Urinary bladder (tissue), 4 donors: ENCODE results near the gene L1CAM. TPM values are rescaled to one million over a fixed set of nuclear protein-coding genes. Genes with fewer than 3 reads are reported as not detected.

Experiments
- DNase-seq: peaks from one replicate; pipeline ENCODE4 v3.0.0-alpha.2; 2015; ENCODE audit errors: extremely low spot score
- H3K27ac ChIP-seq: one replicate; pipeline ENCODE4 v1.5.1; 2013; ENCODE audit warnings: low read depth, mild to moderate bottlenecking, moderate library complexity
- H3K36me3 ChIP-seq: one replicate; pipeline ENCODE4 v1.6.1; 2013; ENCODE audit warnings: mild to moderate bottlenecking, moderate library complexity; ENCODE audit not compliant: insufficient read depth
- H3K4me1 ChIP-seq: one replicate; pipeline ENCODE4 v1.6.1; 2013; ENCODE audit warnings: mild to moderate bottlenecking, moderate library complexity; ENCODE audit not compliant: insufficient read depth
- H3K4me3 ChIP-seq: one replicate; pipeline ENCODE4 v1.5.1; 2013; ENCODE audit warnings: low read depth, low read length
- WGBS: extraction: QIAGEN DNeasy Blood & Tissue Kit; methylation state at CpG from one replicate; pipeline ENCODE4 v1.1.7; 2013; 5-methylcytosine and 5-hydroxymethylcytosine counted together
- polyA plus RNA-seq: library from polyadenylated mRNA; stranded (reverse); fragments of 200-250 nt; gene quantifications from one replicate; pipeline ENCODE4 v1.2.3, GENCODE V29; 2013
- total RNA-seq: library from RNA; depleted of rRNA; stranded (reverse); fragments of >200 nt; gene quantifications from one replicate; pipeline ENCODE4 v1.2.3, GENCODE V29; 2014
- donor health status: healthy with polysubstance abuse.
- donor health status: healthy.

L1CAM gene
- total and polyA plus RNA-seq, 2 donors, result 5.6 to 12.7 TPM

- no peaks in the 10 kb centered on the region for H3K4me1 ChIP-seq
- no peak for DNase-seq
- H3K4me3 ChIP-seq, result no peak overlapping the region
- H3K36me3 ChIP-seq, result no peaks in the 10 kb centered on the region
- no peak overlapping the region for H3K27ac ChIP-seq
- WGBS, result 88% methylated on average over 17 of the region's 17 CpGs
Measured at GRCh38 chrX:153913701-153914100, 27.7 kb upstream of the L1CAM start.

GRCh38 chrX:153913211-153913610 lies 27.2 kb upstream of the L1CAM start:
- H3K4me1 ChIP-seq, result no peaks in the 10 kb centered on the region
- H3K4me3 ChIP-seq, result no peak overlapping the region
- no peak overlapping the region for H3K27ac ChIP-seq
- H3K36me3 ChIP-seq, result no peaks in the 10 kb centered on the region
- 57% methylated on average over 17 of the region's 17 CpGs for WGBS
- no peak for DNase-seq

GRCh38 chrX:153911798-153912197 lies 25.8 kb upstream of the L1CAM start:
- Histone ChIP-seq H3K4me3 (no peak overlapping the region), H3K4me1 (no peaks in the 10 kb centered on the region), H3K27ac (no peak overlapping the region), H3K36me3 (no peaks in the 10 kb centered on the region)
- no peak for DNase-seq
- WGBS, result 86% methylated on average over 6 of the region's 6 CpGs

- no peaks in the 10 kb centered on the region for H3K36me3 ChIP-seq
- DNase-seq, result no peak
- no peaks in the 10 kb centered on the region for H3K4me1 ChIP-seq
- H3K4me3 ChIP-seq, result no peak overlapping the region
- no peak overlapping the region for H3K27ac ChIP-seq
- WGBS, result 97% methylated on average over 22 of the region's 22 CpGs
Measured at GRCh38 chrX:153910446-153910845, 24.5 kb upstream of the L1CAM start.

- Histone ChIP-seq H3K4me1 (no peaks in the 10 kb centered on the region), H3K27ac (no peak overlapping the region), H3K4me3 (no peak overlapping the region), H3K36me3 (no peaks in the 10 kb centered on the region)
- DNase-seq, result no peak
- 94% methylated on average over 25 of the region's 25 CpGs for WGBS
Measured at GRCh38 chrX:153909980-153910360, 24.0 kb upstream of the L1CAM start.

GRCh38 chrX:153909024-153909979 lies 23.3 kb upstream of the L1CAM start:
- WGBS, result 70% methylated on average over 37 of the region's 37 CpGs
- Histone ChIP-seq H3K4me1 (no peaks in the 10 kb centered on the region), H3K27ac (no peak overlapping the region), H3K36me3 (no peaks in the 10 kb centered on the region), H3K4me3 (no peak overlapping the region)
- no peak for DNase-seq

- DNase-seq, result no peak
- H3K4me3 ChIP-seq, result no peak overlapping the region
- H3K27ac ChIP-seq, result no peak overlapping the region
- H3K36me3 ChIP-seq, result no peaks in the 10 kb centered on the region
- 93% methylated on average over 23 of the region's 23 CpGs for WGBS
- no peaks in the 10 kb centered on the region for H3K4me1 ChIP-seq
Measured at GRCh38 chrX:153908219-153908860, 22.4 kb upstream of the L1CAM start.

- no peak for DNase-seq
- Histone ChIP-seq H3K4me1 (no peaks in the 10 kb centered on the region), H3K4me3 (no peak overlapping the region), H3K27ac (no peak overlapping the region), H3K36me3 (no peaks in the 10 kb centered on the region)
- WGBS, result 77% methylated on average over 12 of the region's 12 CpGs
Measured at GRCh38 chrX:153907456-153907855, 21.5 kb upstream of the L1CAM start.

GRCh38 chrX:153906126-153906917 lies 20.3 kb upstream of the L1CAM start:
- H3K4me3 ChIP-seq, result no peak overlapping the region
- H3K36me3 ChIP-seq, result no peaks in the 10 kb centered on the region
- no peak for DNase-seq
- WGBS, result 86% methylated on average over 27 of the region's 27 CpGs
- H3K27ac ChIP-seq, result no peak overlapping the region
- H3K4me1 ChIP-seq, result no peaks in the 10 kb centered on the region

- WGBS, result 92% methylated on average over 32 of the region's 32 CpGs
- no peak overlapping the region for H3K27ac ChIP-seq
- no peaks in the 10 kb centered on the region for H3K36me3 ChIP-seq
- H3K4me1 ChIP-seq, result no peaks in the 10 kb centered on the region
- H3K4me3 ChIP-seq, result no peak overlapping the region
- DNase-seq, result no peak
Measured at GRCh38 chrX:153905481-153906095, 19.6 kb upstream of the L1CAM start.

GRCh38 chrX:153903991-153904957 lies 18.3 kb upstream of the L1CAM start, which contains the start of gene AVPR2:
TSS of gene AVPR2 (plus strand) at chrX:153904673. CDS start at chrX:153905146, 473 bp downstream.
- no peaks in the 10 kb centered on the region for H3K36me3 ChIP-seq
- no peak within 1 kb of the TSS for H3K27ac ChIP-seq
- 40% methylated on average over 26 of the region's 26 CpGs for WGBS
- no peak within 1 kb of the TSS for H3K4me3 ChIP-seq
- H3K4me1 ChIP-seq, result no peaks in the 10 kb centered on the region
- no peak for DNase-seq

GRCh38 chrX:153903238-153903980 lies 17.4 kb upstream of the L1CAM start:
- 62% methylated on average over 18 of the region's 18 CpGs for WGBS
- Histone ChIP-seq H3K27ac (no peak overlapping the region), H3K36me3 (no peaks in the 10 kb centered on the region), H3K4me3 (no peak overlapping the region), H3K4me1 (no peaks in the 10 kb centered on the region)
- no peak for DNase-seq
